Activated CD4-positive, alpha-beta T cell treated with anti-CD3 and anti-CD28 coated beads, Interleukin-2, amount 10 ng/mL, durations not matched to agents 24 days and 14 days (primary cell): ENCODE measurements around the gene KLHL34. TPM values are rescaled to one million over a fixed set of nuclear protein-coding genes. Genes with fewer than 3 reads are reported as not detected.

ENCODE experiments used
- DNase-seq: peaks from one replicate; pipeline ENCODE4 v3.0.0; 2022
- H3K27ac Mint-ChIP-seq: one replicate; pipeline ENCODE4 v1.8.0; 2022; ENCODE audit warnings: mild to moderate bottlenecking, mixed read lengths
- H3K27me3 Mint-ChIP-seq: one replicate; pipeline ENCODE4 v1.8.0; 2022; ENCODE audit warnings: mixed read lengths
- H3K36me3 Mint-ChIP-seq: one replicate; pipeline ENCODE4 v1.8.0; 2022; ENCODE audit warnings: low read depth, mild to moderate bottlenecking, mixed read lengths
- H3K4me1 Mint-ChIP-seq: one replicate; pipeline ENCODE4 v1.8.0; 2021; ENCODE audit warnings: mixed read lengths
- H3K4me3 Mint-ChIP-seq: one replicate; pipeline ENCODE4 v1.8.0; 2022; ENCODE audit warnings: mild to moderate bottlenecking, moderate library complexity, mixed read lengths
- H3K9me3 Mint-ChIP-seq: one replicate; pipeline ENCODE4 v1.8.0; 2021; ENCODE audit warnings: mixed read lengths
- intact Hi-C: fragments of 100-400 bp; cut with micrococcal nuclease; formaldehyde crosslinking; loops from one replicate; pipeline ENCODE4 v1.15.1; 2023
- total RNA-seq: library from RNA; stranded (reverse); gene quantifications from 2 replicates; pipeline ENCODE4 v1.2.3, GENCODE V29; 2022

Gene KLHL34
- 0.30 and 0.33 TPM in 2 replicates for total RNA-seq

GRCh38 chrX:21658152-21658737 lies at the start of gene KLHL34:
Gene KLHL34, minus strand, starts transcription at chrX:21658330. Its CDS starts 542 bp downstream, at chrX:21657788.
- Mint-ChIP-seq H3K4me3 (peak within 1 kb of the TSS; percentile 67), H3K4me1 (peaks cover 2% of the 10 kb centered on the region), H3K27me3 (peaks cover 9% of the 10 kb centered on the region), H3K36me3 (peaks cover 1% of the 10 kb centered on the region), H3K27ac (no peak within 1 kb of the TSS), H3K9me3 (no peaks in the 10 kb centered on the region)
- intact Hi-C loops: no loop called here
- peak; percentile 57 for DNase-seq

- H3K27me3 Mint-ChIP-seq: no peaks in the 10 kb centered on the region
- H3K4me1 Mint-ChIP-seq: no peaks in the 10 kb centered on the region
- H3K36me3 Mint-ChIP-seq: no peaks in the 10 kb centered on the region
- no peak overlapping the region for H3K27ac Mint-ChIP-seq
- H3K9me3 Mint-ChIP-seq: no peaks in the 10 kb centered on the region
- no peak for DNase-seq
- no peak overlapping the region for H3K4me3 Mint-ChIP-seq
- intact Hi-C loops: no loop called here
These were observed 47.1 kb upstream of the KLHL34 start for GRCh38 chrX:21705225-21705624.

- H3K27ac Mint-ChIP-seq: no peak overlapping the region
- H3K27me3 Mint-ChIP-seq: no peaks in the 10 kb centered on the region
- H3K9me3 Mint-ChIP-seq: peaks cover 2% of the 10 kb centered on the region
These were observed 44.6 kb upstream of the KLHL34 start for GRCh38 chrX:21702725-21703124.

GRCh38 chrX:21700967-21701366 lies 42.8 kb upstream of the KLHL34 start:
- H3K9me3 Mint-ChIP-seq: peaks cover 2% of the 10 kb centered on the region
- intact Hi-C loops: no loop called here

More at GRCh38 chrX:21702725-21703124, 44.6 kb upstream of the KLHL34 start:
- no peak overlapping the region for H3K4me3 Mint-ChIP-seq
- H3K36me3 Mint-ChIP-seq: no peaks in the 10 kb centered on the region
- intact Hi-C loops: no loop called here
- H3K4me1 Mint-ChIP-seq: no peaks in the 10 kb centered on the region
- no peak for DNase-seq

GRCh38 chrX:21700275-21700674 lies 42.1 kb upstream of the KLHL34 start:
- no peak for DNase-seq
- no peaks in the 10 kb centered on the region for H3K4me1 Mint-ChIP-seq
- peaks cover 2% of the 10 kb centered on the region for H3K9me3 Mint-ChIP-seq
- no peaks in the 10 kb centered on the region for H3K27me3 Mint-ChIP-seq
- no peaks in the 10 kb centered on the region for H3K36me3 Mint-ChIP-seq
- intact Hi-C loops: no loop called here
- H3K27ac Mint-ChIP-seq: no peak overlapping the region
- H3K4me3 Mint-ChIP-seq: no peak overlapping the region

More at GRCh38 chrX:21700967-21701366, 42.8 kb upstream of the KLHL34 start:
- no peaks in the 10 kb centered on the region for H3K36me3 Mint-ChIP-seq
- no peak for DNase-seq
- no peak overlapping the region for H3K4me3 Mint-ChIP-seq
- H3K27ac Mint-ChIP-seq: no peak overlapping the region
- no peaks in the 10 kb centered on the region for H3K4me1 Mint-ChIP-seq
- no peaks in the 10 kb centered on the region for H3K27me3 Mint-ChIP-seq

- Mint-ChIP-seq H3K4me3 (no peak overlapping the region), H3K4me1 (no peaks in the 10 kb centered on the region), H3K36me3 (no peaks in the 10 kb centered on the region)
These were observed 41.0 kb upstream of the KLHL34 start for GRCh38 chrX:21699136-21699535.

GRCh38 chrX:21698272-21698671 lies 40.1 kb upstream of the KLHL34 start:
- intact Hi-C loops: no loop called here
- Mint-ChIP-seq H3K4me3 (no peak overlapping the region), H3K27me3 (no peaks in the 10 kb centered on the region), H3K27ac (no peak overlapping the region), H3K9me3 (peaks cover 2% of the 10 kb centered on the region), H3K36me3 (no peaks in the 10 kb centered on the region), H3K4me1 (no peaks in the 10 kb centered on the region)
- DNase-seq: no peak

More at GRCh38 chrX:21699136-21699535, 41.0 kb upstream of the KLHL34 start:
- Mint-ChIP-seq H3K9me3 (peaks cover 2% of the 10 kb centered on the region), H3K27ac (no peak overlapping the region), H3K27me3 (no peaks in the 10 kb centered on the region)
- DNase-seq: no peak
- intact Hi-C loops: no loop called here

GRCh38 chrX:21691512-21692018 lies 33.4 kb upstream of the KLHL34 start:
- intact Hi-C loops: no loop called here
- no peak overlapping the region for H3K27ac Mint-ChIP-seq
- no peak overlapping the region for H3K4me3 Mint-ChIP-seq
- H3K4me1 Mint-ChIP-seq: no peaks in the 10 kb centered on the region
- H3K36me3 Mint-ChIP-seq: no peaks in the 10 kb centered on the region
- no peaks in the 10 kb centered on the region for H3K27me3 Mint-ChIP-seq
- no peaks in the 10 kb centered on the region for H3K9me3 Mint-ChIP-seq
- no peak for DNase-seq

GRCh38 chrX:21683941-21684340 lies 25.8 kb upstream of the KLHL34 start:
- Mint-ChIP-seq H3K27me3 (no peaks in the 10 kb centered on the region), H3K9me3 (no peaks in the 10 kb centered on the region), H3K36me3 (no peaks in the 10 kb centered on the region), H3K27ac (no peak overlapping the region), H3K4me3 (no peak overlapping the region), H3K4me1 (no peaks in the 10 kb centered on the region)
- intact Hi-C loops: no loop called here
- no peak for DNase-seq

- Mint-ChIP-seq H3K4me3 (no peak overlapping the region), H3K27me3 (peaks cover 4% of the 10 kb centered on the region), H3K4me1 (no peaks in the 10 kb centered on the region), H3K9me3 (no peaks in the 10 kb centered on the region), H3K27ac (no peak overlapping the region), H3K36me3 (no peaks in the 10 kb centered on the region)
- no peak for DNase-seq
- intact Hi-C loops: no loop called here
These were observed 20.0 kb upstream of the KLHL34 start for GRCh38 chrX:21678048-21678612.

- Mint-ChIP-seq H3K27me3 (peaks cover 4% of the 10 kb centered on the region), H3K4me1 (no peaks in the 10 kb centered on the region), H3K4me3 (no peak overlapping the region), H3K9me3 (no peaks in the 10 kb centered on the region), H3K27ac (no peak overlapping the region), H3K36me3 (no peaks in the 10 kb centered on the region)
- intact Hi-C loops: no loop called here
- DNase-seq: no peak
These were observed 17.8 kb upstream of the KLHL34 start for GRCh38 chrX:21675931-21676330.

- H3K4me3 Mint-ChIP-seq: no peak overlapping the region
- H3K27me3 Mint-ChIP-seq: peaks cover 4% of the 10 kb centered on the region
- H3K4me1 Mint-ChIP-seq: no peaks in the 10 kb centered on the region
- intact Hi-C loops: no loop called here
- no peak overlapping the region for H3K27ac Mint-ChIP-seq
- DNase-seq: no peak
- H3K36me3 Mint-ChIP-seq: no peaks in the 10 kb centered on the region
- no peaks in the 10 kb centered on the region for H3K9me3 Mint-ChIP-seq
These were observed 16.5 kb upstream of the KLHL34 start for GRCh38 chrX:21674430-21675186.

GRCh38 chrX:21666679-21667078 lies 8.5 kb upstream of the KLHL34 start:
- Mint-ChIP-seq H3K36me3 (no peaks in the 10 kb centered on the region), H3K4me3 (no peak overlapping the region), H3K4me1 (peaks cover 2% of the 10 kb centered on the region), H3K9me3 (no peaks in the 10 kb centered on the region), H3K27me3 (no peaks in the 10 kb centered on the region), H3K27ac (no peak overlapping the region)
- no peak for DNase-seq
- intact Hi-C loops: no loop called here

GRCh38 chrX:21666252-21666651 lies 8.1 kb upstream of the KLHL34 start:
- no peak overlapping the region for H3K4me3 Mint-ChIP-seq
- no peaks in the 10 kb centered on the region for H3K36me3 Mint-ChIP-seq
- H3K9me3 Mint-ChIP-seq: no peaks in the 10 kb centered on the region
- no peaks in the 10 kb centered on the region for H3K27me3 Mint-ChIP-seq
- intact Hi-C loops: no loop called here
- H3K4me1 Mint-ChIP-seq: peaks cover 2% of the 10 kb centered on the region
- no peak for DNase-seq
- no peak overlapping the region for H3K27ac Mint-ChIP-seq
